Activated T-helper 1 cell treated with anti-CD3 and anti-CD28 coated beads, Interleukin-2, amount 50 U/mL, for 16 hours (primary cell): ENCODE data around the gene GIT2.
"Not testable (repeated sequence)": the region's sequence is repeated elsewhere in the genome, so short reads cannot be mapped to it uniquely, and the experiment has no call there.

Experiments
- DNase-seq, 2 donors: peaks; one replicate each; pipeline ENCODE4 v3.0.0-alpha.2; 2020; ENCODE audit warnings: low read depth in 1 of 2, low spot score in 1 of 2

The GIT2 gene

GRCh38 chr12:109948368-109948767 is 47.8 kb downstream of the GIT2 start:
- DNase-seq = no peak

DNA sequence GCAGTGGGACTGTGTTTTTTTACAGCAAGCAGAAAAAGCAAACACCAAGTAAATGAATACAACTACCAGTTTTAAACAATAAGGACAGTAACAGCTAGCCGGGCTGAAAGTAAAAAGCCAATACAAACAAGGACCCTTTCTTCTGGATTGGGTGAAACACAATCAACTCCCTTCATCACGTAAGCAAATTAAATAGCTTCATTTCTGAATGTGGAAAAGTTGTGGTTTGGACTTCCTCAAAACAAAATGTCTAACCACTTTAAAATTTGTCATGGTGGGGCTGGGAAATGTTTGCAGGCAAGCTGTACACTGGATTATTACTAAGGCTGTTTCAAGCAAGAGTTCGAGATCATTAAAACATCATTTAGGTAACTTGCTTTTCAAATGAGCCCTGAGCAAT is 48.6 kb downstream of the GIT2 start:
- no peak for DNase-seq

GRCh38 chr12:109946913-109947312 is 49.3 kb downstream of the GIT2 start:
- DNase-seq = no peak

GRCh38 chr12:109946505-109946904 is 49.7 kb downstream of the GIT2 start:
- DNase-seq = no peak

DNA sequence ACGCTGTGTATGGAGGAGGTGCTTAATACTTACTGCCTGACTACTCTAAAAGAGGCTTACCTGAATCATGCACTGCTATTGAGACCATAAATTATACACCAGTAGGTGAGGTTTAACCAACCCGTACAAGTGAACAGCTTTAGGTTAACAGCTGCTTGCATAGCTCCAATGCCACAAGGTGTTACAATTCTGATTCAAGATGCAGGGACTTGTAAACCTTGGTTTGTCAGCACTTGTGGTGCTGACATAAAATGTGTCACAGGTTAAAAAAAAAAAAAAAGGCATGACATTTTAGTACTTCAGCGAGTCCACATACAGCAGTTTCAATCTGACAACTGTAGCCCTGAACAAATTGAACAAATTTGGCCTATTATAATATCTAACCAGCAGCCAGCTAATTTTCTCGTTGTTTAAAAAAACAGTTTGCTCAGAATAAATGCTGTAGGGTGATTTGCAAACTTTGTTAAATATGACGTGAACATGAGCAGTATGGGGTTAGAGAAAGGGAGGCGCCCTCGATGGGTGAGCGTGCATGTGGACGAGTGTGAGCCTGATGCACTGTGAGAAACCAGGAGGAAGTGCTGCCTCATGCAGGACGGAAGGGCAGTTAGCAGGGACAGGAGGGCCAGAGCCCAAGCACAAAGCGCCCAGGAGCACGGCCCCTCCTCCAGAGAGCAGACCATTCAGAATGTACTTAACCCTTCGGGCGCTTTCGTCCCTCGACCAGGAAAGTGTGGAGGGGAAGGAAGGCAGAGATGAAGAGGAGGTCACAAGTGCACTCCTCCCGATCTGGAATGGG is 51.4 kb downstream of the GIT2 start:
- DNase-seq = no peak

DNA sequence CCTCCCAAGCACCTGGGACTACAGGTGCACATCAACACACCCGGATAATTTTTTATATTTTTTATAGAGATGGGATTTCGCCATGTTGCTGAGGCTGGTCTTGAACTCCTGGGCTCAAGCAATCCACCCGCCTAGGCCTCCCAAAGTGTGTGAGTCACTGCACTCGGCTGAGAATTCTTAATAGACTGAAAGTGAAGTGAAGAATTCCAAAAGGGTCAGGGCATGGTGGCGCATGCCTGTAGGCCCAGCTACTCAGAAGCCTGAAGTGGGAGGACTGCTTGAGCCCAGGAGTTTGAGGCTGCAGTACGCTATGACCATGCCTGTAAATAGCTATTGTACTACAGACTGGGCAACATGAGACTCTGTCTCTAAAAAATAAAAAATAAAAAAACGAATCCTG is 52.4 kb downstream of the GIT2 start:
- no peak for DNase-seq

DNA sequence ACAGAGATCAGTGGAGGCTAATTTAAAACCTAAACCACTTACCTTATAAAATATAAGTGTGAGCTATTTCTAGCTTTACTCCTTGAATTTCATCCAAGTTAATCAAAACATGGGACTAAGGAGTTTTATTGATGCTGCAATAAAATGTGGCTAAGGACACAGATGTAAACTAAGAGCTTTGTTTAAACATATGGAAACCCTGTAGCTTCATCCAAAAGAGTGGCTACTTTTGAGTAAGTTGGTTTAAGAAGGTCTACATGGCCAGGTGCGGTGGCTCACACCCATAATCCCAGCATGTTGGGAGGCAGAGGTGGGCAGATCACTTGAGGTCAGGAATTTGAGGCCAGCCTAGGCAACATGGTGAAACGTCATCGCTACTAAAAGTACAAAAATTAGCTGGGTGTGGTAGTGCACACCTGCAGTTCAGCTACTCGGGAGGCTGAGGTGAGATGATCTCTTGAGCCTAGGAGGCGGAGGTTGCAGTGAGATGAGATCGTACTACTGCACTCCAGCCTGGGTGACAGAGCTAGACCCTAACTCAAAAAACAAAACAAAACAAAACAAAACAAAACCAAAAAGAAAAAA is 55.7 kb downstream of the GIT2 start:
- no peak for DNase-seq

DNA sequence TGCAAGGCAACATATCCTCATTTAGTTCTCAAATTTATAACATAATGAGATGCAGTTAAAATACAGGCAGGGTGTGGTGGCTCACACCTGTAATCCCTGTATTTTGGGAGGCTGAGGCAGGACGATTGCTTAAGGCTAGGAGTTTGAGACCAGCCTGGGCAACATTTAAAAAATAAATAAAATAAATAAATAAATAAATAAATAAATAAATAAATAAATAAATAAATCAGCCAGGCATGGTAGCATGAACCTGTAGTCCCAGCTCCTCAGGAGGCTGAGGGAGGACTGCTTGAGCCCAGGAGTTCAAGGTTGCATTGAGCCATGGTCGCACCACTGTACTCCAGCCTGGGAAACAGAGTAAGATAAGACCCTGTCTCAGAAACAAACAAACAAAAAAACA is 56.7 kb downstream of the GIT2 start:
- DNase-seq = no peak

DNA sequence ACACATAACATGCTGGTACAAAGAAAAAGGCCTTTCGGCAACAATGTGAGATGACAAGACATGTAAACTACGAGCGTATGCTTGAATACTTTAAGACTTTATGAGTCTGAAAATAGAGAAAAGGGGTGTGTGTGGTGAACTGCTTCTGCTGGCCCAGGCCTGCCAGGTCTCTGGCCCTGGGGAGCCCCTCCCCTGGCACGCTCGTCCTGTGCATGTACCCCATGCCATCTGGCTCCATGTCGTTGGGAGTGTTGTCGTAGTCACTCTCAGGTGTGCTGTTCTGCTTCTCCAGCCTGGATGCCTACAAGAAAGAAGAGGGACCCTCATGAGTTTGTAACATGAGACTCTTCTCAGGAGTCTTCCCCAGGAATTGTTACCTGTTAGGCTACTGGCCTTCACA is 57.2 kb downstream of the GIT2 start:
- no peak for DNase-seq

DNA sequence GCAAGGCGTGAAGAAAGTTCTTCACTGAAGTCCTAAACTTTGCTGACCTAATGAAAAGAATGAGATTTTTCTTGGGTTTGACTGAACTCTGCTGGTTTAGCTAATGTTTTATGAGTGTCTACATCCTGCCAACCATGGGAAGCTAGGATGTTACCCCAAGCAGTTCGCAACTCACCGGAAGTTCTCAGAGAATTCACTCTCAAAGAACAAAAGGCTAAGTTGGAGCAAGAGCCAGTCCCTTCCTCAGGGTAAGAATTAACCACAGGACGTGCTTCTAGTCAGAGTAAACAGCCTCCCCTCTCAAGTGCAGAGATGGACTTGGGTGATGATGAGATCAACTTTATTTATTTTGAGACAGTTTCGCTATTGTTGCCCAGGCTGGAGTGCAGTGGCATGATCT is 58.8 kb downstream of the GIT2 start:
- DNase-seq = no peak

GRCh38 chr12:109934026-109934425 is 62.1 kb downstream of the GIT2 start:
- DNase-seq = no peak

- no peak for DNase-seq
Observed at GRCh38 chr12:109932878-109933503, 63.2 kb downstream of the GIT2 start.

GRCh38 chr12:109931143-109931542 is 65.0 kb downstream of the GIT2 start:
- no peak for DNase-seq

- DNase-seq = no peak
Observed at GRCh38 chr12:109930028-109930800, 66.0 kb downstream of the GIT2 start.

DNA sequence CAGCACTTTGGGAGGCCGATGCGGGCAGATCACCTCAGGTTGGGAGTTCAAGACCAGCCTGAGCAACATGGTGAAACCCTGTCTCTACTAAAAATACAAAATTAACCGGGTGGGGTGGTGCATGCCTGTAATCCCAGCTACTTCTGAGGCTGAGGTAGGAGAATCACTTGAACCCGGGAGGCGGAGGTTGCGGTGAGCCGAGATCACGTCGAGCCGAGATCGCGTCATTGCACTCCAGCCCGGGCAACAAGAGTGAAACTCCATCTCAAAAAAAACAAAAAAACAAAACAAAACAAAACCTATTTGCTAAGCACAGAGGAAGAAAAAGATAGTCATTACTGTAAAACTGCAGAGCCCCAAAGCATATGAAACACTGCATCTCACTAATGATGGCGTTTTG is 66.8 kb downstream of the GIT2 start:
- not testable (repeated sequence) for DNase-seq

- DNase-seq = no peak
Observed at GRCh38 chr12:109928058-109928656, 68.0 kb downstream of the GIT2 start.

- DNase-seq = no peak
Observed at GRCh38 chr12:109927622-109928021, 68.5 kb downstream of the GIT2 start.

- no peak for DNase-seq
Observed at GRCh38 chr12:109926488-109927210, 69.5 kb downstream of the GIT2 start.

DNA sequence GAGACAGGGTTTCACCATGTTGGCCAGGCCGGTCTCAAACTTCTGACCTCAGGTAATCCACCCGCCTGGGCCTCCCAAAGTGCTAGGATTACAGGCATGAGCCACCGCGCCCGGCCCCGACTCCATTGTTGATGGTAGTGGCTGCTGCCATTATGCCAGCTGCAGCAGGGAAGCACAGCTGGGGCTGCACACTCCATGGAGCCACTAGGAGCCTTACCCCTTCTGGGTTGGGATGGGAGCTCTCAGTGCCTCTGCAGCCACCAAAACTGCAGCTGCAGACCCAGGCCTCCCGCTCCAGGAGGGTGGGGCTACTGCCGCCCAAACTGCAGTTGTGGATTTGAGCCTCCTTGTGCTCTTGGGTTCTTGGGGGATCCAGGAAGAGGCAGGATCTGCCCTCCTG is 70.2 kb downstream of the GIT2 start:
- DNase-seq = no peak

- DNase-seq = no peak
Observed at GRCh38 chr12:109925185-109925840, 70.9 kb downstream of the GIT2 start.
